H9 (cell line): ENCODE results near the gene CHCT1. TPM values are rescaled to one million over a fixed set of nuclear protein-coding genes. Genes with fewer than 3 reads are reported as not detected.

Source experiments
- DNase-seq: peaks from one replicate; pipeline ENCODE4 v3.0.0-alpha.2; 2017
- H2AFZ ChIP-seq: one replicate; pipeline ENCODE4 v1.6.1; 2013; ENCODE audit warnings: mild to moderate bottlenecking, low read length, control low read depth, moderate library complexity
- H2AK5ac ChIP-seq: 2 replicates; pipeline ENCODE4 v1.6.1; 2013; ENCODE audit warnings: low read length, control low read depth, mixed read lengths; ENCODE audit not compliant: insufficient read length
- H2BK120ac ChIP-seq: one replicate; pipeline ENCODE4 v1.6.1; 2013; ENCODE audit warnings: low read depth, mild to moderate bottlenecking, low read length, control low read depth, inconsistent platforms; ENCODE audit not compliant: poor library complexity, severe bottlenecking
- H2BK12ac ChIP-seq: 2 replicates; pipeline ENCODE4 v1.6.1; 2013; ENCODE audit warnings: low read length, control low read depth, mixed read lengths, low read depth; ENCODE audit not compliant: insufficient read length
- H2BK15ac ChIP-seq: 2 replicates; pipeline ENCODE4 v1.6.1; 2013; ENCODE audit warnings: low read depth, low read length, control low read depth
- H2BK20ac ChIP-seq: one replicate; pipeline ENCODE4 v1.6.1; 2013; ENCODE audit warnings: low read depth, mild to moderate bottlenecking, low read length, control low read depth, inconsistent platforms; ENCODE audit not compliant: poor library complexity, severe bottlenecking
- H2BK5ac ChIP-seq: 2 replicates; pipeline ENCODE4 v1.6.1; 2013; ENCODE audit warnings: low read length, control low read depth, mixed read lengths; ENCODE audit not compliant: insufficient read length
- H3K14ac ChIP-seq: 2 replicates; pipeline ENCODE4 v1.6.1; 2013; ENCODE audit warnings: low read length, control low read depth; ENCODE audit not compliant: insufficient read depth
- H3K18ac ChIP-seq: 2 replicates; pipeline ENCODE4 v1.6.1; 2013; ENCODE audit warnings: low read depth, mild to moderate bottlenecking, mixed read lengths, low read length, control low read depth; ENCODE audit not compliant: insufficient read length
- H3K23ac ChIP-seq: 2 replicates; pipeline ENCODE4 v1.6.1; 2013; ENCODE audit warnings: low read length, control low read depth, mixed read lengths, low read depth; ENCODE audit not compliant: insufficient read length
- H3K23me2 ChIP-seq: 2 replicates; pipeline ENCODE4 v1.6.1; 2013; ENCODE audit warnings: low read depth, mild to moderate bottlenecking, mixed read lengths, low read length, control low read depth; ENCODE audit not compliant: insufficient read length, poor library complexity, severe bottlenecking
- H3K27ac ChIP-seq: 2 replicates; pipeline ENCODE4 v1.5.1; 2013; ENCODE audit warnings: low read length, control low read depth, mixed read lengths, low read depth; ENCODE audit not compliant: insufficient read length
- H3K27me3 ChIP-seq: 2 replicates; pipeline ENCODE4 v1.6.1; 2013; ENCODE audit warnings: low read length, control low read depth, inconsistent platforms; ENCODE audit not compliant: insufficient read depth
- H3K4ac ChIP-seq: 2 replicates; pipeline ENCODE4 v1.6.1; 2013; ENCODE audit warnings: low read depth, mild to moderate bottlenecking, control low read depth, inconsistent platforms, low read length, moderate library complexity
- H3K4me1 ChIP-seq: 2 replicates; pipeline ENCODE4 v1.6.1; 2013; ENCODE audit warnings: low read length, control low read depth, inconsistent platforms; ENCODE audit not compliant: insufficient read depth
- H3K4me2 ChIP-seq: 2 replicates; pipeline ENCODE4 v1.6.1; 2013; ENCODE audit warnings: low read length, control low read depth, mixed read lengths; ENCODE audit not compliant: insufficient read length, insufficient read depth
- H3K56ac ChIP-seq: 2 replicates; pipeline ENCODE4 v1.6.1; 2013; ENCODE audit warnings: low read depth, mild to moderate bottlenecking, mixed read lengths, low read length, control low read depth; ENCODE audit not compliant: insufficient read length
- H3K79me1 ChIP-seq: 2 replicates; pipeline ENCODE4 v1.6.1; 2013; ENCODE audit warnings: low read depth, mild to moderate bottlenecking, moderate library complexity, low read length, control low read depth, inconsistent platforms; ENCODE audit not compliant: insufficient read depth, poor library complexity, severe bottlenecking
- H3K79me2 ChIP-seq: 2 replicates; pipeline ENCODE4 v1.6.1; 2013; ENCODE audit warnings: low read length, control low read depth, inconsistent platforms; ENCODE audit not compliant: insufficient read depth
- H3K9ac ChIP-seq: 2 replicates; pipeline ENCODE4 v1.6.1; 2013; ENCODE audit warnings: low read length, control low read depth, mixed read lengths; ENCODE audit not compliant: insufficient read length; ENCODE audit errors: extremely low read depth
- H3K9me3 ChIP-seq: one replicate; pipeline ENCODE4 v1.6.1; 2013; ENCODE audit warnings: low read depth, low read length, inconsistent platforms; ENCODE audit not compliant: control insufficient read depth
- H3T11ph ChIP-seq: one replicate; pipeline ENCODE4 v1.6.1; 2013; ENCODE audit warnings: mild to moderate bottlenecking, low read length, control low read depth, inconsistent platforms
- H4K20me1 ChIP-seq: one replicate; pipeline ENCODE4 v1.6.1; 2013; ENCODE audit not compliant: control insufficient read depth, insufficient read length, insufficient read depth
- H4K5ac ChIP-seq: 2 replicates; pipeline ENCODE4 v1.6.1; 2013; ENCODE audit warnings: low read depth, mild to moderate bottlenecking, mixed read lengths, low read length, control low read depth; ENCODE audit not compliant: insufficient read length
- H4K8ac ChIP-seq: replicated peaks from 2 replicates; pipeline ENCODE4 v1.6.1; 2013; ENCODE audit warnings: low read length, control low read depth, mixed read lengths, low read depth; ENCODE audit not compliant: insufficient read length
- H4K91ac ChIP-seq: 2 replicates; pipeline ENCODE4 v1.6.1; 2013; ENCODE audit warnings: low read depth, mild to moderate bottlenecking, moderate library complexity, mixed read lengths, low read length, control low read depth; ENCODE audit not compliant: insufficient read length
- H3K27ac Mint-ChIP-seq, 3 experiments: 2 replicates in 2 of 3; 3 replicates in 1 of 3; pipeline ENCODE4 v1.8.0; 2020 to 2021; ENCODE audit warnings: mixed read lengths in 3 of 3, mild to moderate bottlenecking in 1 of 3, moderate library complexity in 1 of 3
- H3K27me3 Mint-ChIP-seq: 2 replicates; pipeline ENCODE4 v1.8.0; 2021; ENCODE audit warnings: low read depth, mild to moderate bottlenecking, moderate library complexity, mixed read lengths
- H3K36me3 Mint-ChIP-seq, 3 experiments: 2 replicates in 2 of 3; 3 replicates in 1 of 3; pipeline ENCODE4 v1.8.0; 2020 to 2021; ENCODE audit warnings: low read depth in 3 of 3, mixed read lengths in 3 of 3; ENCODE audit not compliant: insufficient read depth in 1 of 3
- H3K4me1 Mint-ChIP-seq, 2 experiments: 2 replicates each; pipeline ENCODE4 v1.8.0; 2020; ENCODE audit warnings: mixed read lengths in 2 of 2
- H3K4me3 Mint-ChIP-seq, 2 experiments: 2 replicates in 1 of 2; 3 replicates in 1 of 2; pipeline ENCODE4 v1.8.0; 2020 to 2021; ENCODE audit warnings: mild to moderate bottlenecking in 2 of 2, mixed read lengths in 2 of 2, moderate library complexity in 1 of 2
- H3K9me3 Mint-ChIP-seq, 2 experiments: 2 replicates in 1 of 2; 3 replicates in 1 of 2; pipeline ENCODE4 v1.8.0; 2020; ENCODE audit warnings: mild to moderate bottlenecking in 2 of 2, mixed read lengths in 2 of 2, moderate library complexity in 1 of 2
- WGBS: extraction: QIAGEN DNeasy Blood & Tissue Kit; methylation state at CpG from one replicate; pipeline ENCODE4 v1.1.7; 2013; ENCODE audit warnings: missing lambda C conversion rate, low lambda C conversion rate, mixed read lengths; ENCODE audit not compliant: insufficient read length; ENCODE audit errors: extremely low coverage; 5-methylcytosine and 5-hydroxymethylcytosine counted together
- total RNA-seq: library from RNA; stranded (reverse); gene quantifications from 2 replicates; pipeline ENCODE4 v1.2.1, GENCODE V29; 2021
- TF ChIP-seq, protein P1 (sequence below): fragments of 200-600 bp; sonication (generic); conservative IDR thresholded peaks from 3 replicates; pipeline ENCODE4 v1.8.0; 2021; ENCODE audit warnings: antibody characterized with exemption, mild to moderate bottlenecking

CHCT1 gene
- total RNA-seq, 1 experiment from 2014 or later, result not detected

DNA sequence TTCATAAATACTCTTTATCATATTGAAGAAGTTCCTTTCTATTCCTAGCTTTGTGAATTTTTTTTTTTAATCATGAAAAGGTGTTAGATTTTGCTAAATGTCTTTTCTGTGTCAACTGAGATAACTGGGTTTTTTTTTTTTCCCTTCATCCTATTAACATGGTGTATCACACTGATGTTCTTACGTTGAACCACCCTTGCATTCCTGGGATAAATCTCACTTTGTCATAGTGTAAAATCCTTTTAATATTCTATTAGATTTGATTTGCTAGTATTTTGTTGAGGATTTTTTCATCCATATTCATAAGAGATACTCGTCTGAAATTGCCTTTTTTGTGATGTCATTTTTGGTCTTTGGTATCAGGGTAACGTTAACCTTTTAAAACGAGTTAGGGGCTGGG is 49.2 kb downstream of the CHCT1 start:
- no peak overlapping the region for H3K14ac ChIP-seq
- H3K56ac ChIP-seq, result no peak overlapping the region
- H3K9me3 ChIP-seq, result no peaks in the 10 kb centered on the region
- H3K23me2 ChIP-seq, result no peaks in the 10 kb centered on the region
- no peaks in the 10 kb centered on the region for H3K79me1 ChIP-seq
- no peak overlapping the region for H3K18ac ChIP-seq
- H3K9me3 Mint-ChIP-seq, result no peaks in the 10 kb centered on the region
- TF ChIP-seq, protein P1, sequence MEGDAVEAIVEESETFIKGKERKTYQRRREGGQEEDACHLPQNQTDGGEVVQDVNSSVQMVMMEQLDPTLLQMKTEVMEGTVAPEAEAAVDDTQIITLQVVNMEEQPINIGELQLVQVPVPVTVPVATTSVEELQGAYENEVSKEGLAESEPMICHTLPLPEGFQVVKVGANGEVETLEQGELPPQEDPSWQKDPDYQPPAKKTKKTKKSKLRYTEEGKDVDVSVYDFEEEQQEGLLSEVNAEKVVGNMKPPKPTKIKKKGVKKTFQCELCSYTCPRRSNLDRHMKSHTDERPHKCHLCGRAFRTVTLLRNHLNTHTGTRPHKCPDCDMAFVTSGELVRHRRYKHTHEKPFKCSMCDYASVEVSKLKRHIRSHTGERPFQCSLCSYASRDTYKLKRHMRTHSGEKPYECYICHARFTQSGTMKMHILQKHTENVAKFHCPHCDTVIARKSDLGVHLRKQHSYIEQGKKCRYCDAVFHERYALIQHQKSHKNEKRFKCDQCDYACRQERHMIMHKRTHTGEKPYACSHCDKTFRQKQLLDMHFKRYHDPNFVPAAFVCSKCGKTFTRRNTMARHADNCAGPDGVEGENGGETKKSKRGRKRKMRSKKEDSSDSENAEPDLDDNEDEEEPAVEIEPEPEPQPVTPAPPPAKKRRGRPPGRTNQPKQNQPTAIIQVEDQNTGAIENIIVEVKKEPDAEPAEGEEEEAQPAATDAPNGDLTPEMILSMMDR, result no peak
- H3K23ac ChIP-seq, result no peak overlapping the region
- H3K4me1 Mint-ChIP-seq, result no peaks in the 10 kb centered on the region
- no peak overlapping the region for H3K27ac Mint-ChIP-seq
- H3T11ph ChIP-seq, result no peak overlapping the region
- no peak overlapping the region for H2BK120ac ChIP-seq
- H3K36me3 Mint-ChIP-seq, result peaks cover 20 to 26% (median 21%) of the 10 kb centered on the region in 3 experiments
- no peak overlapping the region for H4K91ac ChIP-seq
- no peak overlapping the region for H2BK15ac ChIP-seq
- no peak overlapping the region for H2BK5ac ChIP-seq
- H3K27me3 ChIP-seq, result no peaks in the 10 kb centered on the region
- H3K27ac ChIP-seq, result no peak overlapping the region
- no peak overlapping the region for H4K8ac ChIP-seq
- no peak overlapping the region for H3K4me3 Mint-ChIP-seq
- no peak overlapping the region for H2AFZ ChIP-seq
- H3K4ac ChIP-seq, result no peak overlapping the region
- WGBS, result no CpG with 5 or more reads among the region's 4 CpGs
- H3K4me2 ChIP-seq, result no peak overlapping the region
- H3K4me1 ChIP-seq, result no peaks in the 10 kb centered on the region
- no peak for DNase-seq
- H4K5ac ChIP-seq, result no peak overlapping the region
- no peak overlapping the region for H2BK12ac ChIP-seq
- no peaks in the 10 kb centered on the region for H3K27me3 Mint-ChIP-seq
- H3K9ac ChIP-seq, result no peak overlapping the region
- H2BK20ac ChIP-seq, result no peak overlapping the region
- H2AK5ac ChIP-seq, result no peak overlapping the region
- no peaks in the 10 kb centered on the region for H4K20me1 ChIP-seq
- H3K79me2 ChIP-seq, result no peaks in the 10 kb centered on the region
